SH-SY5Y (cell line): ENCODE data around the gene MAP3K5.

Experiments used
- GATA2 ChIP-seq: IDR thresholded peaks from 2 replicates; pipeline ENCODE4 v1.6.1; 2011; ENCODE audit warnings: mild to moderate bottlenecking, low read depth, low read length
- GATA3 ChIP-seq: IDR thresholded peaks from 2 replicates; pipeline ENCODE4 v1.6.1; 2011; ENCODE audit warnings: low read depth, mild to moderate bottlenecking, low read length, moderate library complexity

DNA sequence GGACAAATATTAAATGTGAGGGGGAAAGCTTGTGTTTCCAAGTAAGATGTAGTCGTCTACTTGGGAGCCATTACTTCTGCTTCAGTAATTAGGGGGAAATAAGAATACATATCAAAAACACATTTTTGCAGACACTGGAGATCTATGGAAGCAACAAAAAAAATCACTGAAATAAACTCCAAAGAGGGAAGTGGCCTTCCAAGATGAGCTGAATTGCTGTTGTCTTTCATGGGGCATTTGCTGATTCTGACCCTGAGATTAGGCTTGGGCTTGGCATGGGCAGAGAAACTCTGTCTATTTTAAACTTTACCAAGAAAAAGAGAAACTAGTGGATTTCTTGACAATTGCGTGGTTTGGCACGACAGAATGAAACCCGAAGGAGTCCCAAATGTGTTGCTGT is 120.1 kb downstream of the MAP3K5 start:
- no peak for TF ChIP-seq GATA2
- TF ChIP-seq GATA3 = no peak
